HUES48 (cell line): ENCODE results near the gene LATS2.

ENCODE experiments used
- H3K27ac ChIP-seq: one replicate; pipeline ENCODE4 v1.7.0; 2013; ENCODE audit warnings: low read depth, low read length, inconsistent platforms
- H3K27me3 ChIP-seq: 2 replicates; pipeline ENCODE4 v1.6.1; 2013; ENCODE audit warnings: mild to moderate bottlenecking, low read length; ENCODE audit not compliant: control insufficient read depth, insufficient read depth
- H3K36me3 ChIP-seq: 2 replicates; pipeline ENCODE4 v1.6.1; 2013; ENCODE audit warnings: low read length; ENCODE audit not compliant: control insufficient read depth, insufficient read depth
- H3K4me1 ChIP-seq: 2 replicates; pipeline ENCODE4 v1.6.1; 2013; ENCODE audit warnings: mild to moderate bottlenecking, low read length; ENCODE audit not compliant: control insufficient read depth, insufficient read depth
- H3K4me3 ChIP-seq: 2 replicates; pipeline ENCODE4 v1.5.1; 2013; ENCODE audit warnings: mild to moderate bottlenecking, low read depth, low read length
- H3K9ac ChIP-seq: 2 replicates; pipeline ENCODE4 v1.6.1; 2013; ENCODE audit warnings: mild to moderate bottlenecking, low read depth, low read length, moderate library complexity
- H3K9me3 ChIP-seq: 2 replicates; pipeline ENCODE4 v1.6.1; 2013; ENCODE audit warnings: low read length; ENCODE audit not compliant: control insufficient read depth, insufficient read depth

Gene LATS2

GRCh38 chr13:21005193-21005592 lies 56.2 kb downstream of the LATS2 start:
- no peak overlapping the region for H3K27ac ChIP-seq
- no peak overlapping the region for H3K9ac ChIP-seq
- no peaks in the 10 kb centered on the region for H3K9me3 ChIP-seq
- H3K27me3 ChIP-seq = no peaks in the 10 kb centered on the region
- no peak overlapping the region for H3K4me3 ChIP-seq
- H3K4me1 ChIP-seq = peaks cover under 1% of the 10 kb centered on the region; the same call in 1 of the 2 replicates
- H3K36me3 ChIP-seq = no peaks in the 10 kb centered on the region

- no peak overlapping the region for H3K9ac ChIP-seq
- no peak overlapping the region for H3K4me3 ChIP-seq
- no peaks in the 10 kb centered on the region for H3K36me3 ChIP-seq
- H3K27me3 ChIP-seq = no peaks in the 10 kb centered on the region
- no peaks in the 10 kb centered on the region for H3K9me3 ChIP-seq
- H3K27ac ChIP-seq = no peak overlapping the region
- peaks cover 20% of the 10 kb centered on the region for H3K4me1 ChIP-seq
Observed at GRCh38 chr13:21001471-21001870, 59.9 kb downstream of the LATS2 start.

GRCh38 chr13:21000647-21001046 lies 60.7 kb downstream of the LATS2 start:
- Histone ChIP-seq H3K4me1 (peaks cover 20% of the 10 kb centered on the region), H3K27ac (no peak overlapping the region), H3K36me3 (no peaks in the 10 kb centered on the region), H3K9ac (no peak overlapping the region), H3K9me3 (no peaks in the 10 kb centered on the region), H3K27me3 (no peaks in the 10 kb centered on the region), H3K4me3 (no peak overlapping the region)

DNA sequence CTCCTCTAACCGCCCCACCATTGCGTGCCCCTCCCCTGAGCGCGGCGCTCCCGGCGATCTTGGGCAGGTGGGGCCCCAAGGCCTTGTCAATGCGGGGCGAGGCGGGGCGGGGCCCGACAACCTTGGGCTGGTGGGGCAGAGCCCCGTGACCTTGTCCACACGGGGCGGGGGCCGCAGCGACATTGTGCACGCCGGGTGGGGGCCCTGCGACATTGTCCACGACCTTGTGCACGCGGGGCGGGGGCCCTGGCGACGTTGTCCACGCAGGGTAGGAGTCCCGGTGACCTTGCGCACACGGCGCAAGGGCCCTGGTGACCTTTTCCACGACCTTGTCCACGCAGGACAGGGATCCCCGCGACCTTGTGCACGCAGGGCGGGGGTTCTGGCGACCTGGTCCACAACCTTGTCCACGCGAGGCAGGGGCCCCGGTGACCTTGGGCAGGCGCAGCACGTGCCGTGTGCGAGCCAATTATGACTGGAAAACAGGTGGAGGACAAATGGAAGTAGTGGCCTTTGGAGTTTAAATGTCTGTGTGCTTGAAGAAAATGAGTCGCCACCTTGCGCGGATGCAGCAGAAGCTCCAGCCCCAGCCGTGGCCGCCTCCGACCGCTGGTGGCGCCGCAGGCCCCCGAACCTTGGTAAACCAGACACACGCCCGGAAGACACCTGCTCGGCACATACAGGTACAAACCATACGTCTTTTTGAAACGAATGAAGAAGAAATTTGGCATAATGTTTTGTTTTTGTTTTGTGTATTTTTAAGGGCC lies 62.6 kb downstream of the LATS2 start:
- no peaks in the 10 kb centered on the region for H3K9me3 ChIP-seq
- H3K4me3 ChIP-seq = no peak overlapping the region
- no peaks in the 10 kb centered on the region for H3K27me3 ChIP-seq
- H3K36me3 ChIP-seq = 0 out of 2 replicates have a peak, but pooled peaks cover 2% of the 10 kb centered on the region
- no peak overlapping the region for H3K27ac ChIP-seq
- H3K9ac ChIP-seq = no peak overlapping the region
- peaks cover 20% of the 10 kb centered on the region for H3K4me1 ChIP-seq

- Histone ChIP-seq H3K9me3 (no peaks in the 10 kb centered on the region), H3K27ac (peak overlapping the region; percentile 36), H3K4me3 (no peak overlapping the region), H3K9ac (no peak overlapping the region), H3K27me3 (no peaks in the 10 kb centered on the region), H3K36me3 (0 out of 2 replicates have a peak, but pooled peaks cover 6% of the 10 kb centered on the region), H3K4me1 (peaks cover 20% of the 10 kb centered on the region)
Observed at GRCh38 chr13:20997301-20998161, 63.9 kb downstream of the LATS2 start.

DNA sequence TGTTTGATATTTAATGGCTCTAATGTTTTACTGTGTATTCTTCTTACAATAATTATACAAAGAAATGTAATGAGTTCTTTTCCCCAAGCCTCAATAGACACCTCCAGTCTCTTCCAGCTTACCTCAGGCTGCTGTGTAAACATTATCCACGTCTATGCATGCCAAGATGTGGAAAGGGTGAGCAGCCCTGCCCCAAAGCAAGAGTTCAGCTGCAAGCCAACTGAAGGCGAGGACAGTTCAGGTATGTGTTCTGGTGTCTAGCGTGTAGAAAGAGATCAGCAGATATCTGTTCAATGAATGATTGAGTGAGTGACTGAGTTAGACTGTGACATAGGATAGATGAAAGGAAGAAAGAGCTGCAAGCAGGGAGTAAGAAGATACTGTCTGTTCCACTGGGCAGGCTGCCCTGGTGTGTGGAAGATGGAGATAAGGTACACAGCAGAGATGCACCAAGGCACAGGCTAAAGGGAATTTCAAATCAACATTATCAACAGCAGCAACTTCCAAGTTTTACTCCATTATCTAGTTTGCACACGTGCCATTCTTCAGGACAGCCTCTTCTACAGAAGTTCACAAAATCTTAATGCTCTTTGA lies 66.0 kb downstream of the LATS2 start:
- H3K9ac ChIP-seq = no peak overlapping the region
- H3K27ac ChIP-seq = no peak overlapping the region
- H3K4me3 ChIP-seq = no peak overlapping the region
- H3K4me1 ChIP-seq = peaks cover 20% of the 10 kb centered on the region
- H3K9me3 ChIP-seq = no peaks in the 10 kb centered on the region
- peaks cover 17% of the 10 kb centered on the region for H3K36me3 ChIP-seq
- no peaks in the 10 kb centered on the region for H3K27me3 ChIP-seq

DNA sequence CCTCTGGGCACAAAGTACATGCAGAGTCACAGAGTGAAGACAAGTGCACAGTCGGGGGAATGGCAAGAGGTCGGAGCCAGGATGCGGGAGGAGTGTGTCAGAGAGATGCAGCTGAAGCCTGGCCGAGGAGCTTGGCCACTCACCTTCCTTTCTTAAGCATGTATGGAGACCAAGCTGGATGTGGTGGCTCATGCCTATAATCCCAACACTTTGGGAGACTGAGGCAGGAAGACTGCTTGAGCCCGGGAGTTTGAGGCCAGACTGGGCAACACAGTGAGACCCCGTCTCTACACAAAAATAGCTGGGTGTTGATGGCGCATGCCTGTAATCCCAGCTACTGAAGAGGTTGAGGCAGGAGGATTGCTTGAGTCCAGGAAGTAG lies 67.0 kb downstream of the LATS2 start:
- Histone ChIP-seq H3K27ac (no peak overlapping the region), H3K9ac (no peak overlapping the region)

GRCh38 chr13:20993661-20994440 lies 67.5 kb downstream of the LATS2 start:
- Histone ChIP-seq H3K27me3 (no peaks in the 10 kb centered on the region), H3K4me1 (peaks cover 20% of the 10 kb centered on the region), H3K4me3 (no peak overlapping the region), H3K27ac (no peak overlapping the region), H3K36me3 (peaks cover 32% of the 10 kb centered on the region), H3K9ac (no peak overlapping the region), H3K9me3 (no peaks in the 10 kb centered on the region)

More for the DNA sequence above, 67.0 kb downstream of the LATS2 start:
- peaks cover 26% of the 10 kb centered on the region for H3K36me3 ChIP-seq
- peaks cover 20% of the 10 kb centered on the region for H3K4me1 ChIP-seq
- H3K27me3 ChIP-seq = no peaks in the 10 kb centered on the region
- H3K9me3 ChIP-seq = no peaks in the 10 kb centered on the region
- H3K4me3 ChIP-seq = no peak overlapping the region

GRCh38 chr13:20993211-20993610 lies 68.2 kb downstream of the LATS2 start:
- H3K27me3 ChIP-seq = no peaks in the 10 kb centered on the region
- peaks cover 38% of the 10 kb centered on the region for H3K36me3 ChIP-seq
- no peak overlapping the region for H3K27ac ChIP-seq
- peaks cover 13% of the 10 kb centered on the region for H3K4me1 ChIP-seq
- no peaks in the 10 kb centered on the region for H3K9me3 ChIP-seq
- H3K9ac ChIP-seq = no peak overlapping the region
- H3K4me3 ChIP-seq = no peak overlapping the region

GRCh38 chr13:20991741-20992520 lies 69.5 kb downstream of the LATS2 start:
- Histone ChIP-seq H3K36me3 (peaks cover 48% of the 10 kb centered on the region), H3K27ac (no peak overlapping the region), H3K4me3 (no peak overlapping the region), H3K27me3 (no peaks in the 10 kb centered on the region), H3K4me1 (peaks cover under 1% of the 10 kb centered on the region), H3K9me3 (no peaks in the 10 kb centered on the region), H3K9ac (no peak overlapping the region)
